Inferior parietal cortex (tissue), 1 donor: ENCODE results near the gene RGL2.

Source experiments
- DNase-seq: peaks from one replicate; pipeline ENCODE4 v3.0.0-alpha.2; 2016; ENCODE audit errors: extremely low spot score

The RGL2 gene

DNA sequence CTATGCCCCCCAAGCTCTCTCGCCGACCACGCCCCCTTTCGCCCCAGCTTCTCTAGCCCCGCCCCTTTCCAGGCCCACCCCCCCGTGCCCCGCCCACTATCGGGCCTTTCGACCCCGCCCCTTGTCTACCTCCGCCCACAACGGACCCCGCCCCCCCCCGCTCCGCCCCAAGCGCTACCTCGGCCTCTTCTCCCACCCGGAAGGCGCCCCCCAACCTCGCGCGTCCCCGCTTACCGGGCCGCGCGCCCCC lies 18.6 kb upstream of the RGL2 start:
- no peak for DNase-seq

DNA sequence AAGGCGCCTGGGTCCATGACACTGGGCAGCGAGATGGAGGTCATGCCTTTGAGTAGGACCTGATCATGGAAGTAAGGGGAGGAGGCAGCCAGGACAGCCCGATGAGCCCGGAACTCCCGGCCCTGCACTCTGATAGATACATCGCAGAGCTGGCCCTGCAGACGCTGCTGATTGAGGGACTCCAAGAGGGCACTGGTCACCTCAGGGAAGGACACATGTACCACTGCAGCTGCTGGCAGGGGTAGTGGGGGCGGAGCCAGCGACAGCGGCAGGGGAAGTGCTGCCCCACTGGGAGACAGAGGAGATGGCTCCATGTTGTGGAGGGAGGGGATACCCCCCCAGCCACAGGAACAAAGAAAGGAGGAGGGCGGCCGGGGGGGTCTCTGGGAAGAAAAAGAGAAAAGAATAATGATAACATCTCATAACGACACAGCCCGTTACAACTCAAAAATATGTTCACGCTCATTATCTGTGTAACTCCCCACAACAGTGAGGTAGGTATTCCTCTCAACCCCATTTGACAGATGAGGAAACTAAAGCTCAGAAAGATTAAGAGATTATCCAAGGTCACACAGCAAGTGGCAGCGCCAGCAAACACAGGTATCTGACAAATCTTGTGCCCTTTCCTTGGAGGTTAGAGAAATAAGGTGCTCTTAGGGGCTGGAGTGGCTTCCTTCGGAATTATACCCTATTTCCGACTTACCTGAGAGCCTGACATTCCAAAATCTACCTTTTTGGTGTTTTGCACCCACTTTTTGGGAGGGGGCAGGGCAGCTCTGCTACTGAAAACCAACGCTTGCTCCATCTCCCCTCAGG lies 18.1 kb upstream of the RGL2 start:
- no peak for DNase-seq

DNA sequence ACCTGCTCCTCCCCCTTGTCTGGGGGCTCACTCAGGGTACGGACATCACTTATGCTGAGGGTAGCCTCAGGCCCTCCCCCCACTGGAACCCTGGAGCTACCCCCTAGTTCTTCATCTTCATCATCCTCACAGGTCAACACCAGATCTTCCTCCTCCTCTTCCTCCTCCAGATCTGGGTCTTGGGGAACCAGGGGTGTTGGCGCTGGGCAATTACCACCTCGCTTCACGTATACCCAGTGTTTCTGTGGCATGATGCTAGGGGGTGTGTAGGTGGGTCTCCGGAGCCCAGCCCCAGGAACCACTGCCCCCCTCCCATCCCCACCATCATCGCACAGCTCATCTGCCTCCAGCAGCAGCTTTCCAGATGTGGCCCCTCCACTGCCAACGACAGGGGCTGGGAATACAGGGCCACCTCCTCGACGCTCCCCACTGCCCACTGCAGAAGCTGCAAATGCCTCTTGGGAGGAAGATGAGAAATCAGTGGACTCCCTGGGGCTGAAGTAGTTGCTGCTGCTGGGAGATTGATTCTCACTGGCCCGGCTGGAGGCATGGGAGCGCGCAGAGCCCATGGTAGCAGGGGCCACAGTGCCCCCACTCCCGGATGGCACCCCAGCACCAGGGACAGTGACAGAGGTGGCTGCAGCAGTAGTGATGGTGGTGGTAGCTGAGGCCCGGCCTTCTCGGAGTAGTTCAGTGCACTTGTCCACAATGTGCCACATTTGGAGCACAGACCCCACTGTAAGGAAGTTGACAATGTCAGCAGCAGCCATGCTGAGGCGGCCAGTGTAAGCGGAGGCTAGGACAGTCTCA lies 17.3 kb upstream of the RGL2 start:
- no peak for DNase-seq

DNA sequence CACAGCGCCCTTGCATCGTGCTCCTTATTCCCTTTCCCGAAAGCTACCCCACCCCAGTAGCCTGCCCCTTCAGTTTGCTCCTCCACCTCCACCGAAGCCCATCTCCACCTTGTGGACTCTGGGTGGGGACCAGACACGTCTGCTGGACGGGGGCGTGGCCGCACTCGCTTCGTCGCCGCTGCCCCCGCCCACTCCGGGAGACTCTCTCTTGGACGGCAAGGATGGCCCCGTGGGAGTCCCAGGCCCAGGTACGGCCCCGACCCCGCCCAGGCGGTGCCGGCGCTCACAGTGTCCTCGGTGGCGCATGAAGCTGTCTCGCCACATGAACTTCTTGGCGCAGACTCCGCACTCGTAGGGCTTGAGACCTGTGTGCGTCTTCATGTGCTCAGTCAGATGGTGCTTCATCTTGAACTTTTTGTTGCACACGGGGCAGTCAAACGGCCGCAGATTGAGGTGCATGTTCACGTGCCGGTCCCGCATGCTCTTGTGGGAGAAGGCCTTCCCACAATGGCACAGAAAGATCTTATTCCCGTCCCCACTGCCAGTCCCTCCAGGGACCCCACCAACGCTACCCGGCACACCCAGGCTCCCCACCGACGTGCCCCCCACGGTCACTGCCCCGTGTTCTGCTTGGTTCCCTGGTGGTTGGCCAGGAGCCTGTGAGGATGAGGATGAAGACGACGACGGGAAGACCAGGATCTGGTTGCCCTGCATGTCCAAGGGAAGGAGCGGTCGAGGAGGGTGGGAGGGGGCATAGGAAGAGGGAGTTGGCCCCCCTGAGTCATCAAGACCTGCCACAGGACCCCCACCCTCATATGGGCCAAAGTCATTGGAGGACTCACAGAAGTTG lies 16.4 kb upstream of the RGL2 start:
- no peak for DNase-seq

DNA sequence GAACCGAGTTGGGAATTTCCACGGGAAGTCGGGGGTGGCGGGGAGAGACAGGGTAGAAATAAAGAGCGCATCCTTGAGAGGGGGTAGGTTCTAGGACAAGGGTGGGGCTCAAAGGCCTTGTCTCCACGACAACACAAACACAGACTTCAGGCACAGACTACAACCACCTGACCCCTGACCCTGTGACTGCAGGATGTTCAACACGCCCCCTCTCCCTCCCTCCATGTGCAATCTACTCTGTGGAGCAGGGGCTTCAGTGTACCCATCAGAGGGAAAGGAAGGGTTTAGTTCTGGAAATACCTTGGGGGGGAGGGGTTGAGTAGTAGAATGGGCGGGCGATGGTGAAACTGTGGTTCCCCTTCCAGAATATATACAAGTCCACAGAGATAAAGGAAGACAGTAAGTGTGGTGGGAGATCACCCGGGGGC lies 15.8 kb upstream of the RGL2 start:
- peak; percentile 48 for DNase-seq

DNA sequence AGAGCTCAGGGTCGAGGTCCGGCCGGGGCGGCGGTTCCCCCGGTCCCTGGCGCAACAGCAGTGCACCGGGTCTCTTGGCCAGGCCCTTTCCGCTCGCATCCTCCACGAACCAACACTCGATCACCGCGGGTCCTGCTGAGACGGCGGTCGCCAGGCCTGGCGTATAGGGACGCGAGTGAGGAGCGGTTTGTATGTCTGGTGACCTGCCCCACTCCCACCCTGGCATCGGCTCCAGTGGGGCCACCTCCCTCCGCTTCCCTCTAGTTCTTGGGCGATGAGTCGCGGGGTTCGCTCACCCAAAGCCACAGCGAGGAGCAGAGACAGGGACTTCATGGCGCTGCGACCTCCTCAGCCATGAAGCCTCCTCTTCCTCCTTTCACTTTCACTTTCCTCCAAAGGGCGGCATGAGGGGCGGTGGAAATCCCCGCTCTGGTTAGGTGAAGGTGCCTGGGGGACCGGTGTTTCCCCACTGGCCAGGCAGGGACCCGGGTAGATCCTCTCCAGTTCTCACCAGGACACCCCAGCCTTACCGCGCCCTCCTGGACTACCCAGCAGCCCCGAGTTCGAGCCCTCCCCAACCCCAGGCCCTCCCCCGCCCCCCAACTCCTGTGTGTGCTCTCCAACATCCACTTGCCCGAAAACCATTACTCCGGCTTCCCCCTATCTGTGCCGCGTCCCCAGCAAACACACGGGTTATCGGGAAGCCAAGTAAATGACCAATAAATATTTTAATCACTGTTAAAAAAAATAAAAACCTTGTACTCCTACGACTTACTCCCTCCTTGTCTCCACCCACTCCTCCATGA lies 15.2 kb upstream of the RGL2 start, which contains the start of gene TAPBP:
TAPBP (minus strand) TSS at position 370 of the 806 bp plus-strand sequence; CDS start at position 333, 37 bp downstream.
- peak; percentile 52 for DNase-seq

DNA sequence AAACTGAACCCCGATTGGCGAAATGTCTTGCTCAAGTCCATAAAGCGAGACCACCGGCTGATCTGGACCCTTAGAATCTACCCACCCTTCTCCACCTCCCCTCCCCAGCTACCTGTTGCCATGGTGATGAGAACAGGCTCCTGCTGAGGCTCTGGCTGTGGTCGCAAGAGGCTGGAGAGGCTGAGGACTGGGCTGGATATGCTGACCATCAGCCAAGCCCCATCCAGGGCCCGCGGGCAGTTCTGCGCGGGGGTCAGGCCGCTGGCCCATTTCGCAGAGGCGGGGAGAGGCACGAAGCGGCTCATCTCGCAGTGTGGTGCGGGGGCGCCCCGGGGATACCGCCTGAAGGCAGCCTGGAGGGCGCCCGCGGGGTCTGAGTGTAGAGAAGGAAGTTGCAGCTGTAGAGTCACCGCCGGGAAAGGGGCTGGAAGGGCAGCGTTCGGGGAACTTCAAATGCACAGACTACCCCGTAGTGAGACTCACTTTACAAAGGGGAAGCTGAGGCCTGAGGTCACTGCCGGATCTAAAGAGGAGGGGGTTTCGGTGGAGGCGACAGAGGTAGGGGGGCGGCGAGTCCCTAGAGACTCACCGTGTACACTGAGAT lies 14.5 kb upstream of the RGL2 start:
- DNase-seq, result no peak

DNA sequence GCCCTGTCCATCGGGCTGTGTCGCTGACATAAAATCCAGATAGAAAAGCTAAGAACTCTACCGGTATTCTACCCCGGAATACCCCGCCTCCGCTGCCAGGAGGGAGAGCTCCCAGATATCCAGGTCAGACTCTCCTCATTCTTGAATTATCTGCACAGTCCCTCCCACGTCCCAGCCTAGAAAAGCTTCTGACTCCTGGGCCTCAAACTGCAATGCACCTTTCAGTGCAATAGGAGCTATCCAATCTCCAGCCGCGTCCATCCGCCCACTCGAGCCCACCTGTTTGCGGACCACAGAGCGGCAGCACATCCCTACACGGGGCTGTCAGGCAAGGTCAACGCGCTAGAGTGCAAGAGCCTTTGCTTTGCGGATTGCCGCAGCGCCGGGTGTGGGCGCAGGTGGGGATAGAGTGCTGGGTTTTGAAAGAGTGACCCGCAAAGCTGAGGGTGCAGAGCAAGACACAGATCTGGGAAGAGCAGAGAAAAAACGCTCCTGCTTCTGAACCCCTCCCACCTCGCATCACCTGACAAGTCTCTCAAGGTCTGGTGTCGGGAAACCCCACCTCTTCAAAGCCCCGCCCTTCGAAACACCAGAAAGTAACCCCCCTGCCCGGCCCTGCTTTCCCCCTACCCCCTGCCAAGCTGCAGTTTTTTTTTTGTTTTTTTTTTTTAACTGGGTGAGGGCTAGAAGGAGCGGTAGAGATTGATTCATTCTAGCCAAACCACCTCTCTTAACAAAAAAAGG lies 13.8 kb upstream of the RGL2 start:
- DNase-seq, result peak; percentile 55

DNA sequence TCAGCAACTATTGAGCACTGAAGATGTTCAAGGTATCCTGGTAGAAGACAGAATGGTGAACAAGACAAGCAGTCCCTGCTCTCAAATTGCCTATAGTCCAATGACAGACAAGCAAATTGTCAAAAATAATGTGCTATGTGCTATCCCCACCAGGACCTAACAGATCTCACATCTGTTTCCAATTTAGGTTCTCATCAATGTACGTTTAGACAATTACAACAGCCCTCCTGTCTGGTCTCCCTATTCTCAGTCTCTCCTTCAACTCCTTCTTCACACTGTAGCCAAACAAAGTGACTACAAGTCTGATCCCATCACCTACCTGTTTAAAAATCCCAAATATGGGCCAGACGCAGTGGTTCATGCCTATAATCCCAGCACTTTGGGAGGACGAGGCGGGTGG lies 7.6 kb upstream of the RGL2 start:
- DNase-seq, result no peak

DNA sequence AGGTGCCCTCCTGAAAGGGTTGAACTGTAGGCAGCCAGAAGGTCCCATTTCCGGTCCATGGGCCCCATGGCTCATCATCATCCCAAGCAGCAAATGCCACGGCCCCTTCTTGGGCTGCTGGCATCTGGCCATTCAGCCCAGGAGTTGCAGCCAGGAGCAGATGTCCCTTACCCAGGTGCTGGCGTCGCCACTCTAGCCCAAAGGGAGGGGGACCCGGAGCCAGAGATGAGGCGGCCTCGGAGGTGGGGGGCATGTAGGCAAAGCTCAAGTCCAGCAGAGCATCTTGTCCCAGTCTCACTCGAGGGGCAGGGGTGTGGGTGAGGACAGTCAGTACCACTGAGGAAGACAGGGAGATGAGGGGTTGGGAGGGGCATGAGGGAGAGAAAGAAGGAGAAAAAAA lies 6.3 kb upstream of the RGL2 start:
- no peak for DNase-seq

DNA sequence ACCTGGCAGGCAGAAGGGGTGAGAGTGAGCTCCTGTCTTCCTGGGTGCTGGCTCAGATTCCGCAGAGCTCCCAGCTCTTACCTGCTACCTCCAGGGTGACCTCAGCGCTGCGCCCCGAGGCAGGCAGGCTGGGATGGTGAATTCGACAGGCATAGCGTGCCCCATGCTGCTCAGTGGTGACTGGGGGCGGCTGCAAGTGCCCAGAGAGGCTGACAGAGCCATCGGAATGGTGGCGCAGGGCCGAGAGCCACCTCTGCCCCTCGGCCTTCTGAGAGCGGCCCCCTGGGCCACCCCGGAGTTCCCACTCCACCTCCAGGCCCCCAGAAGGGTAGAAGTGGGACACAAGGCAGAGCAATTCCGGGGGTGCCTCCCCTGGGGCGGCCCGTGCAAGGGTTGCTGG lies 5.5 kb upstream of the RGL2 start:
- no peak for DNase-seq

DNA sequence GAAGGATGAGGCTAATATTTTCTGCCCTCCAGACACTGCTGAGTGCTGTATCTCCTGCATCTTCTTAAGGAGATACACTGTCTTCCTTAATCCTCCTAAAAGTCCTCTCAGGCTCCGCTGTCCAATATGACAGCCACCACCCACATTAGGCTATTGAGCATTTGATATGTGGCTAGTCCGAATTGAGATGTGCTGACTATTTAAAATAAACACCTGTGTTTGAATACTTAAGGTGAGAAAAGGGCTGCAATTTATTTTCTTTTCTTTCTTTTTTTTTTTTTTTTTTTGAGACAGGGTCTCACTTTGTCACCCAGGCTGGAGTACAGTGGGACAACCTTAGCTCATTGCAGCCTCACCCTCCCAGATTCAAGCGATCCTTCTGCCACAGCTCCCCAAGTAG lies 3.1 kb upstream of the RGL2 start:
- no peak for DNase-seq

DNA sequence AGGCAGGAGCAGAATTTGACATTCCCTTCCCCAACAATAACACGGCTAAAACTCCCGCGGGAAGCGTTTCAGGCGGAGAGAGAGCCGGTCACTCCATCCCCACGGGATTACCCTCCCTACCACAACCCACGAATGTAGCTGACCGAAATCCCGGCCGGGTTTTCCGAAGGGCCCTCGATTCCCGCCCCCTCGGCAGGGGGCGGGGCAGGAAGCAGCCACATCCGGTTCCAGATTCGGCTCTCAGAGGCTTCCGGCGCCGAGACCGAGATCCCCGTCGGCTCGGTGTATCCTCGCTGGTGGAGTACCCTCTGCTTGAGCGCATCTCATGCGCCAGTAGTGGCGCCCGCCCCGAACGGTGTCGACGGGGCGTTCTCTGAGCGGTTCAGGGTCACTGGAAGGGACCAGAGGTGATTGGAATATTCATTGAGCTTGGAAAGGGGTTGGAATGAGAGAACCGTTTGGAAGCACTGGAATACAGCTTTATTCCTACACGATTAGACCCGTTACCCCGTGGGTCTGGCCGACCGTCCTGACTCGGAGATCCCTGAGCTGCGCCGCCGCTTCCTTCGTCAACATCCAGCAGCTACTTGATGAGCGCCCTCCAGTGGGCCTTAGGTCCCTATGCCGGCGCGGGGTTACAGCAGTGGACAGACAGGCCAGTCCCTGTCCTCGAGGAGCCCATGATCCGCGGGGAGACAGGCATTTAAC lies 649 bp upstream of the RGL2 start:
- DNase-seq, result peak; percentile 95

DNA sequence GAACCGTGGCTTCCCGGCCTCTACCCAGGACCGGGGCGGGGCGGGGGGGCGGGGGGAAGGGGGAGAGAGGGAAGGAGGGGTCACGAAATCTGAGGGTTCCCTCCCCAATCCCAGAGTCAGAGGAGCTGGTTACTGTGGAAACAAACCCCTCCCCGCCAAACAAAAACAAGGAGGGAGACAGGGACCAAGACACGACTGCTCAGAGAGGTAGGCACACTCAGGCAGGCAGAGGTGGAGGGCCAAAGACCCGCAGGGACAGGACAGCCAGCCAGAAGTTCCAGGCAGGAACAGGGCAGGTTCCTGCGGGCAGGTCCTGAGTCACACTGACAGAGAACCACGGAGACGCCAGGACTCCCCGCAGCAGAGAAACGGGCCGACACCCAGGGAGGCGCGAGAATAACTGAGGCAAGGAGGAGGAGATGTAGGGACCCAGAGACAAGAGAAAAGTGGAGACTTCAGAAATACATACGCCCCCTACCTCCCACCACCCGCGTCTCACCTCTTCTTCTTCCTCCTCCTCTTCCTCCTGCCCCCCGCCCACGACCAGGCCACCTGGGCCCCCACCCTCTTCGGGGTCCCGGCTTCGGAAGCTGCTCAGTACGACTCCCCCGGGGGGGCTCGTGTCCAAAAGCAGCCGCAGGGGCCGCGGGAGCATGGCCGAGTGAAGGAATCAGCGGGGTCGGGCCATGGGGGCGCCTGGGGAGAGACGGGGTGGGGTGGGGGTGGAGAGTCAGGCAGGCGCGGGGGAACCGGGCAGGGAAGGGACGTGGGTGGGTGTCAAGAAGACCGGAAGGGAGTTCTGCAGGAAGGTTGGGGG lies 578 bp downstream of the RGL2 start:
- no peak for DNase-seq

DNA sequence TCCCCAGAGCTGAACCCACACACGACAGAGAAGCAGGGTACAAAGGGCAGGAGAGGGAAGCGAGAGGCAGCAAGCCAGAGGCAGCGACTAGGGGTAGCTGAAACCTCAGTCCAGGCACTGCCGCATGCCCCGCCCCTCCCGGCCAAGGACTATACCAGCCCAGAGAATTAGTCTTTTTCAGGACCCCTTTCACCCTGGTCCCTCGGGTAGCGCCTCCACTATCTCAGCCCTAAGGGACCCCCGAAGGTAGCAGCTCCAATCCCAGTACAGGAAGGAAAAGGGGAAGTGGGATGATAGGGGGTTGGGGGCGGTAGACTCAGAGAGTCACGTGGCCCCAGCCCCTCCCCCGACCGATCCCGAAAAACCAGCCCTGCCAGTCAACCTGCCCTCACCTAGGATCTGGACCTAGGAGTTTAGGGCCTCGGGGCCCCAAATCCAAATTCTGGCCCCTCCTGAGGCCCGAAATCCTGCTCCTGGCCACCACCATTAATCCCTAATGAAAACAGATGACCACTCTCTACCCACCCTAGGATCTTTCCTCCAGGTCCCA lies 1.3 kb downstream of the RGL2 start:
- no peak for DNase-seq

DNA sequence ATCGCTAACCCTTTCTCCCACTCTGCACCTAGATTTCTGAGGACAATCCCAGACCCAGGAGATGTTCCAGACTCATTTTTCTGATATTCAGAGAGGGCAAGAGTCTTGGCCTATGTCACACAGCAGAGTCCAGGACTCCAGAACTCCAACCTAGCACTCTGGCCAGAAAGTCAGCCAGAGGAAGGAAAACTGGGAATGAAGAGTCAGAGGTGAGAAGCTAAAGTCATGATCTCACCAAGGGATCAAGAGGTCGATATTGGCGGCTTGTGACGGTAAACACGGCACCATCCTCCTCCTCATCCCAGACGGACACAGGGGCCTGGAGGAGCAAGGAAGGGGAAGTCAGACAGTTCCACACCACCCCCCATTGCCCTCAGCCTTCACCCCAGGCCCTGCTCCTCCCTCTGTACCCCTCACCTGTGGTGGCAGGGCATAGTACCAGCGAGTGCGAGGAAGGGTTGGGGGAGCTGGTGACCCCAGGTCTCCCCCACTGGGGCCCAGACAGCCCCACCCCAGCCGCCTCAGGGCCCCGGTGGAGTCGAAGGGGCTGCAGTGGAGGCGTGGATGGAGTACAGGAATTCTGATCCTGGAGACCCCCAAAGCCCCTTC lies 1.8 kb downstream of the RGL2 start:
- no peak for DNase-seq

DNA sequence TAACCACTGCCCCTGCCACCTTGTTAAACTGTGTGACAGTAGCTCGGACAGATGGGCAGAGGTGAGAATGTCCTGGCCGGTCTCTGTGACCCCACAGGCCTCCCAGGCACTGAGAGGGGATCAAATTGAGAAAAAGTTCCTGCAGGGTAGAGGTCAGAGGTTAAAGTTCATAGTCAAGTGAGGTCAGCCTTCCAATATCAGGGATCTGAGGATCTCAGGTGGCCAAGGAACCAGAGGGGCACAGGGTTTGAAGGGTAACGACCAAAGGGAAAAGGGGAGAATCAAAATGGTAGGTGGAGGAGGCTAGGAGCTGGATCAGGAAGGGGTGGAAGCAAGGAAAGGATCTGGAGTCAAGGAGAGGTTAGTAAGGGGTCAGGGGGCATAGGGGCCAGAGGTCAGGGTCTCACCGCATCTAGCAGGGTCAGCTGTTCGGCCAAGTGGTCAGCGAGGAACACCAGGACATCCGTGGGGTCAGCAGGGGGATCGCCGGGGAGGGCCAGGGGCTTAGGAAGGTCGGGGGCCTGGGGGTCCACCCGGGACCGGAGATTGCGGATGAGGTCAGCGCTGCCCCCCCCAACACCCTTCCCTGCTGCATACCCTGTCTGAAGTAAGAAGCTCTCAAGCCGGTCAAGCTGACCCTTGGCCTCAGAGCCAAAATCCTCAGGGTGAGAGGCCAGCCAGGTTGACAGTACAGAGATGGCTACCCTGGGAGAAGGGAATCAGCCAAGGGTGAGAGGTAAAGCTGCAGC lies 2.9 kb downstream of the RGL2 start:
- no peak for DNase-seq
